CD8-positive, alpha-beta memory T cell (primary cell): ENCODE data around the gene BDH1. TPM values are rescaled to one million over a fixed set of nuclear protein-coding genes. Genes with fewer than 3 reads are reported as not detected.

Source experiments
- CTCF ChIA-PET: fragments of 350-600 bp; sonication (Branson Sonifier 250); formaldehyde crosslinking; loops from one replicate; lab custom pipeline; 2021; ENCODE audit warnings: antibody characterized with exemption; lab: Charles Lee
- POLR2A ChIA-PET: fragments of 350-600 bp; sonication (Branson Sonifier 250); formaldehyde crosslinking; loops from one replicate; lab custom pipeline; 2021; ENCODE audit warnings: antibody characterized with exemption; lab: Charles Lee
- DNase-seq, 5 donors: peaks; one replicate each; pipeline versions ENCODE4 v3.0.0 to v3.0.0-alpha.2; 2020 to 2022; ENCODE audit warnings: mixed read lengths in 1 of 5
- H3K27ac ChIP-seq: one replicate; pipeline ENCODE4 v1.7.0; 2013; ENCODE audit warnings: low read depth, mild to moderate bottlenecking, low read length, moderate library complexity
- H3K27me3 ChIP-seq: 2 replicates; pipeline ENCODE4 v1.7.0; 2013; ENCODE audit warnings: low read length, mild to moderate bottlenecking; ENCODE audit not compliant: insufficient read depth, poor library complexity, severe bottlenecking
- H3K36me3 ChIP-seq: 2 replicates; pipeline ENCODE4 v1.7.0; 2013; ENCODE audit warnings: mild to moderate bottlenecking, low read length, moderate library complexity; ENCODE audit not compliant: insufficient read depth
- H3K4me1 ChIP-seq: 2 replicates; pipeline ENCODE4 v1.7.0; 2013; ENCODE audit warnings: mild to moderate bottlenecking, low read length, moderate library complexity; ENCODE audit not compliant: insufficient read depth
- H3K4me3 ChIP-seq: 2 replicates; pipeline ENCODE4 v1.7.0; 2013; ENCODE audit warnings: mild to moderate bottlenecking, low read length
- H3K9me3 ChIP-seq: 2 replicates; pipeline ENCODE4 v1.7.0; 2013; ENCODE audit warnings: mild to moderate bottlenecking, low read length
- H3K27ac Mint-ChIP-seq, 8 donors: one replicate each; pipeline ENCODE4 v1.8.0; 2020 to 2021; ENCODE audit warnings: mixed read lengths in 8 of 8, mild to moderate bottlenecking in 6 of 8, inconsistent platforms in 3 of 8, moderate library complexity in 3 of 8
- H3K27me3 Mint-ChIP-seq, 2 donors: one replicate each; pipeline ENCODE4 v1.8.0; 2020 to 2021; ENCODE audit warnings: mixed read lengths in 2 of 2, mild to moderate bottlenecking in 1 of 2, moderate library complexity in 1 of 2
- H3K36me3 Mint-ChIP-seq, 3 donors: one replicate each; pipeline ENCODE4 v1.8.0; 2020 to 2021; ENCODE audit warnings: mixed read lengths in 3 of 3, inconsistent platforms in 1 of 3, mild to moderate bottlenecking in 1 of 3
- H3K4me1 Mint-ChIP-seq, 3 donors: one replicate each; pipeline ENCODE4 v1.8.0; 2020 to 2021; ENCODE audit warnings: mixed read lengths in 3 of 3, inconsistent platforms in 1 of 3, mild to moderate bottlenecking in 1 of 3
- H3K4me3 Mint-ChIP-seq, 7 donors: one replicate each; pipeline ENCODE4 v1.8.0; 2020 to 2021; ENCODE audit warnings: mixed read lengths in 7 of 7, mild to moderate bottlenecking in 6 of 7, moderate library complexity in 4 of 7, inconsistent platforms in 2 of 7
- H3K9me3 Mint-ChIP-seq, 5 donors: one replicate each; pipeline ENCODE4 v1.8.0; 2020 to 2022; ENCODE audit warnings: mixed read lengths in 5 of 5, mild to moderate bottlenecking in 3 of 5, moderate library complexity in 2 of 5, inconsistent platforms in 1 of 5
- polyA plus RNA-seq: library from polyadenylated mRNA; unstranded; fragments of 300-500 nt; fragmentation: Illumina TruSeq; gene quantifications from one replicate; pipeline ENCODE4 v1.2.3, GENCODE V29; 2021
- total RNA-seq, 2 experiments: library from RNA; stranded (reverse); gene quantifications; one replicate each; pipeline ENCODE4 v1.2.3, GENCODE V29; 2021

Gene BDH1
- total and polyA plus RNA-seq, 3 experiments from 2014 or later, result 21.4 to 64.6 (median 59.3) TPM

- H3K27ac Mint-ChIP-seq, result no peak overlapping the region
- no peak for DNase-seq
- POLR2A ChIA-PET, result no interaction called here
- H3K9me3 Mint-ChIP-seq, result no peaks in the 10 kb centered on the region
- Histone ChIP-seq H3K27ac (no peak overlapping the region), H3K9me3 (no peaks in the 10 kb centered on the region), H3K27me3 (no peaks in the 10 kb centered on the region), H3K4me1 (peaks cover 7% of the 10 kb centered on the region), H3K36me3 (no peaks in the 10 kb centered on the region), H3K4me3 (no peak overlapping the region)
- H3K27me3 Mint-ChIP-seq, result no peaks in the 10 kb centered on the region
- H3K4me3 Mint-ChIP-seq, result no peak overlapping the region
- H3K4me1 Mint-ChIP-seq, result peaks cover 4 to 9% (median 4%) of the 10 kb centered on the region in 3 donors
- CTCF ChIA-PET, result interaction anchor here (1.2 kb wide), 1 partner anchor 251 kb away, joined by 3 read pairs; no protein-coding TSS in a partner anchor
- H3K36me3 Mint-ChIP-seq, result peaks cover 3 to 14% (median 7%) of the 10 kb centered on the region in 3 donors
These were observed 48.2 kb downstream of the BDH1 start for GRCh38 chr3:197507541-197507940.

- no peak overlapping the region for H3K27ac ChIP-seq
- H3K36me3 ChIP-seq, result no peaks in the 10 kb centered on the region
- H3K9me3 ChIP-seq, result no peaks in the 10 kb centered on the region
- Mint-ChIP-seq H3K9me3 (no peaks in the 10 kb centered on the region), H3K36me3 (peaks cover 0 to 9% (median 3%) of the 10 kb centered on the region in 3 donors), H3K4me3 (no peak overlapping the region), H3K4me1 (peaks cover 4 to 9% (median 4%) of the 10 kb centered on the region in 3 donors), H3K27ac (no peak overlapping the region), H3K27me3 (no peaks in the 10 kb centered on the region)
- no peak overlapping the region for H3K4me3 ChIP-seq
- ChIA-PET CTCF (interaction anchor here (1.2 kb wide), 1 partner anchor 250 kb away, joined by 3 read pairs; no protein-coding TSS in a partner anchor), POLR2A (interaction anchor here (0.6 kb wide), 1 partner anchor 275 kb away, joined by 5 read pairs; no protein-coding TSS in a partner anchor)
- H3K27me3 ChIP-seq, result no peaks in the 10 kb centered on the region
- peaks cover 7% of the 10 kb centered on the region for H3K4me1 ChIP-seq
- DNase-seq, result no peak
These were observed 48.7 kb downstream of the BDH1 start for GRCh38 chr3:197507081-197507480.

GRCh38 chr3:197505796-197506548 lies 49.8 kb downstream of the BDH1 start:
- H3K27me3 Mint-ChIP-seq, result no peaks in the 10 kb centered on the region
- no peaks in the 10 kb centered on the region for H3K9me3 Mint-ChIP-seq
- CTCF ChIA-PET, result no interaction called here
- POLR2A ChIA-PET, result no interaction called here
- Histone ChIP-seq H3K36me3 (no peaks in the 10 kb centered on the region), H3K9me3 (no peaks in the 10 kb centered on the region), H3K27me3 (no peaks in the 10 kb centered on the region), H3K4me3 (no peak overlapping the region), H3K4me1 (peaks cover 7% of the 10 kb centered on the region), H3K27ac (no peak overlapping the region)
- DNase-seq, result no peak
- peaks cover 0 to 1% (median 0%) of the 10 kb centered on the region in 3 donors for H3K36me3 Mint-ChIP-seq
- H3K4me3 Mint-ChIP-seq, result peak overlapping the region in 1 of 7 donors; percentile 40
- H3K27ac Mint-ChIP-seq, result no peak overlapping the region
- H3K4me1 Mint-ChIP-seq, result peaks cover 4 to 9% (median 4%) of the 10 kb centered on the region in 3 donors

GRCh38 chr3:197504641-197505121 lies 51.1 kb downstream of the BDH1 start:
- Mint-ChIP-seq H3K4me3 (no peak overlapping the region), H3K4me1 (peaks cover 0 to 3% (median 3%) of the 10 kb centered on the region in 3 donors), H3K9me3 (no peaks in the 10 kb centered on the region), H3K27ac (no peak overlapping the region), H3K27me3 (no peaks in the 10 kb centered on the region), H3K36me3 (no peaks in the 10 kb centered on the region)
- no peak for DNase-seq
- ChIA-PET POLR2A (interaction anchor here (0.5 kb wide), 1 partner anchor 239 kb away, joined by 3 read pairs; no protein-coding TSS in a partner anchor), CTCF (interaction anchor here (0.6 kb wide), 1 partner anchor 53 kb away, joined by 4 read pairs; no protein-coding TSS in a partner anchor)
- peaks cover 2% of the 10 kb centered on the region for H3K4me1 ChIP-seq
- no peak overlapping the region for H3K27ac ChIP-seq
- H3K36me3 ChIP-seq, result no peaks in the 10 kb centered on the region
- no peaks in the 10 kb centered on the region for H3K27me3 ChIP-seq
- H3K4me3 ChIP-seq, result no peak overlapping the region
- no peaks in the 10 kb centered on the region for H3K9me3 ChIP-seq

GRCh38 chr3:197504229-197504628 lies 51.5 kb downstream of the BDH1 start:
- CTCF ChIA-PET, result no interaction called here
- no peak overlapping the region for H3K27ac Mint-ChIP-seq

GRCh38 chr3:197503652-197504051 lies 52.1 kb downstream of the BDH1 start:
- CTCF ChIA-PET, result no interaction called here
- H3K27me3 Mint-ChIP-seq, result no peaks in the 10 kb centered on the region

More at GRCh38 chr3:197504229-197504628, 51.5 kb downstream of the BDH1 start:
- Mint-ChIP-seq H3K36me3 (no peaks in the 10 kb centered on the region), H3K4me3 (no peak overlapping the region), H3K9me3 (no peaks in the 10 kb centered on the region), H3K4me1 (no peaks in the 10 kb centered on the region), H3K27me3 (no peaks in the 10 kb centered on the region)
- no peak overlapping the region for H3K4me3 ChIP-seq
- DNase-seq, result no peak
- POLR2A ChIA-PET, result interaction anchor here (0.5 kb wide), 1 partner anchor 239 kb away, joined by 3 read pairs; no protein-coding TSS in a partner anchor
- H3K9me3 ChIP-seq, result no peaks in the 10 kb centered on the region
- no peaks in the 10 kb centered on the region for H3K36me3 ChIP-seq
- no peaks in the 10 kb centered on the region for H3K4me1 ChIP-seq
- H3K27ac ChIP-seq, result no peak overlapping the region
- H3K27me3 ChIP-seq, result no peaks in the 10 kb centered on the region

GRCh38 chr3:197501879-197502620 lies 53.7 kb downstream of the BDH1 start:
- POLR2A ChIA-PET, result no interaction called here
- CTCF ChIA-PET, result interaction anchor here (0.8 to 1.2 kb wide), 2 partner anchors 11 to 245 kb away, joined by 3 read pairs; no protein-coding TSS in a partner anchor
- no peak for DNase-seq
- Mint-ChIP-seq H3K27ac (no peak overlapping the region), H3K4me1 (no peaks in the 10 kb centered on the region), H3K9me3 (no peaks in the 10 kb centered on the region), H3K27me3 (no peaks in the 10 kb centered on the region), H3K4me3 (no peak overlapping the region), H3K36me3 (no peaks in the 10 kb centered on the region)
- Histone ChIP-seq H3K27ac (no peak overlapping the region), H3K4me1 (no peaks in the 10 kb centered on the region), H3K9me3 (no peaks in the 10 kb centered on the region), H3K36me3 (no peaks in the 10 kb centered on the region), H3K4me3 (no peak overlapping the region), H3K27me3 (no peaks in the 10 kb centered on the region)

More at GRCh38 chr3:197503652-197504051, 52.1 kb downstream of the BDH1 start:
- no peaks in the 10 kb centered on the region for H3K36me3 Mint-ChIP-seq
- H3K36me3 ChIP-seq, result no peaks in the 10 kb centered on the region
- DNase-seq, result no peak
- POLR2A ChIA-PET, result no interaction called here
- H3K4me1 Mint-ChIP-seq, result no peaks in the 10 kb centered on the region
- H3K9me3 Mint-ChIP-seq, result no peaks in the 10 kb centered on the region
- no peak overlapping the region for H3K4me3 ChIP-seq
- H3K27ac ChIP-seq, result no peak overlapping the region
- no peak overlapping the region for H3K4me3 Mint-ChIP-seq
- H3K27me3 ChIP-seq, result no peaks in the 10 kb centered on the region
- no peaks in the 10 kb centered on the region for H3K4me1 ChIP-seq
- no peaks in the 10 kb centered on the region for H3K9me3 ChIP-seq
- H3K27ac Mint-ChIP-seq, result no peak overlapping the region
